Kidney epithelial cell (primary cell): Measurements from ENCODE around the gene TOX2. TPM values are rescaled to one million over a fixed set of nuclear protein-coding genes. Genes with fewer than 3 reads are reported as not detected.
A peak's percentile ranks its signal among the peaks of the same experiment; 100 is the strongest.

Source experiments
- DNase-seq: peaks from one replicate; pipeline ENCODE4 v3.0.0-alpha.2; 2010; ENCODE audit warnings: low read depth
- H3K27me3 ChIP-seq: 2 replicates; pipeline ENCODE4 v1.6.0; 2011; ENCODE audit warnings: low read length; ENCODE audit not compliant: control insufficient read depth, insufficient read depth
- H3K36me3 ChIP-seq: 2 replicates; pipeline ENCODE4 v1.5.1; 2011; ENCODE audit warnings: low read length; ENCODE audit not compliant: control insufficient read depth, insufficient read depth
- H3K4me3 ChIP-seq: 2 replicates; pipeline ENCODE4 v1.5.1; 2011; ENCODE audit warnings: low read depth, mild to moderate bottlenecking, control low read depth, low read length
- total RNA-seq: library from RNA; depleted of rRNA; stranded (reverse); fragments of >200 nt; gene quantifications from 2 replicates; pipeline ENCODE4 v1.2.3, GENCODE V29; 2015
- TF ChIP-seq, protein P1 (sequence below): IDR thresholded peaks from 2 replicates; pipeline ENCODE4 v1.5.1; 2011; ENCODE audit warnings: mild to moderate bottlenecking, moderate library complexity, low read length, control low read depth, inconsistent platforms; ENCODE audit not compliant: insufficient read depth, poor library complexity, severe bottlenecking

Gene TOX2
- total RNA-seq, 1 donor from 2014 or later: 7.3 TPM

GRCh38 chr20:43973671-43974450 lies 59.2 kb downstream of the TOX2 start:
- Histone ChIP-seq H3K27me3 (peaks cover 4% of the 10 kb centered on the region), H3K4me3 (no peak overlapping the region)
- TF ChIP-seq, protein P1, sequence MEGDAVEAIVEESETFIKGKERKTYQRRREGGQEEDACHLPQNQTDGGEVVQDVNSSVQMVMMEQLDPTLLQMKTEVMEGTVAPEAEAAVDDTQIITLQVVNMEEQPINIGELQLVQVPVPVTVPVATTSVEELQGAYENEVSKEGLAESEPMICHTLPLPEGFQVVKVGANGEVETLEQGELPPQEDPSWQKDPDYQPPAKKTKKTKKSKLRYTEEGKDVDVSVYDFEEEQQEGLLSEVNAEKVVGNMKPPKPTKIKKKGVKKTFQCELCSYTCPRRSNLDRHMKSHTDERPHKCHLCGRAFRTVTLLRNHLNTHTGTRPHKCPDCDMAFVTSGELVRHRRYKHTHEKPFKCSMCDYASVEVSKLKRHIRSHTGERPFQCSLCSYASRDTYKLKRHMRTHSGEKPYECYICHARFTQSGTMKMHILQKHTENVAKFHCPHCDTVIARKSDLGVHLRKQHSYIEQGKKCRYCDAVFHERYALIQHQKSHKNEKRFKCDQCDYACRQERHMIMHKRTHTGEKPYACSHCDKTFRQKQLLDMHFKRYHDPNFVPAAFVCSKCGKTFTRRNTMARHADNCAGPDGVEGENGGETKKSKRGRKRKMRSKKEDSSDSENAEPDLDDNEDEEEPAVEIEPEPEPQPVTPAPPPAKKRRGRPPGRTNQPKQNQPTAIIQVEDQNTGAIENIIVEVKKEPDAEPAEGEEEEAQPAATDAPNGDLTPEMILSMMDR: no peak

DNA sequence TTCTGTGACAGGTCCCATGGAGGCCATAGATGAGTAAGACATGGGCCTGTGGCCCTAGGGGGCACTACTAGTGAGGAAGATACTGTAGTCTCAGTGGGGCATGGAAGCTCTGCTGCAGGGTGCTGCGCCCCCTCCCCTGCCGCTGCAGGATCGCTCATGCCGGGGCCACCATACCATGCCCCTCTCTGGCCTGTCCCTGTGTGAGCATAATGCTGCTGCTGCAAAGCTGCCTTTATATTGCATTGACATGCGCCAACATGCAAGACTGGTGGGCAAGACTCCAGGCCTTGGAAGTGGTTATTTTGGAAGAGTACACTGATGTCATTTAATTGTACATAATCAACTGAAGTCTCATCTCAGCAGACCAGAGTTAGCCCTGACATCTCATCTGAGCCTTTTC lies 60.0 kb downstream of the TOX2 start:
- H3K4me3 ChIP-seq: no peak overlapping the region
- TF ChIP-seq, protein P1: no peak
- H3K36me3 ChIP-seq: no peaks in the 10 kb centered on the region
- DNase-seq: no peak
- peaks cover 4% of the 10 kb centered on the region for H3K27me3 ChIP-seq

More at GRCh38 chr20:43973671-43974450, 59.2 kb downstream of the TOX2 start:
- H3K36me3 ChIP-seq: no peaks in the 10 kb centered on the region
- no peak for DNase-seq

GRCh38 chr20:43975096-43975768 lies 60.6 kb downstream of the TOX2 start:
- DNase-seq: peak; percentile 21

GRCh38 chr20:43976547-43976946 lies 61.9 kb downstream of the TOX2 start:
- Histone ChIP-seq H3K27me3 (peaks cover 4% of the 10 kb centered on the region), H3K4me3 (no peak overlapping the region), H3K36me3 (no peaks in the 10 kb centered on the region)
- TF ChIP-seq, protein P1: no peak
- DNase-seq: no peak

More at GRCh38 chr20:43975096-43975768, 60.6 kb downstream of the TOX2 start:
- TF ChIP-seq, protein P1: no peak
- no peaks in the 10 kb centered on the region for H3K36me3 ChIP-seq
- H3K27me3 ChIP-seq: peaks cover 4% of the 10 kb centered on the region
- H3K4me3 ChIP-seq: no peak overlapping the region

DNA sequence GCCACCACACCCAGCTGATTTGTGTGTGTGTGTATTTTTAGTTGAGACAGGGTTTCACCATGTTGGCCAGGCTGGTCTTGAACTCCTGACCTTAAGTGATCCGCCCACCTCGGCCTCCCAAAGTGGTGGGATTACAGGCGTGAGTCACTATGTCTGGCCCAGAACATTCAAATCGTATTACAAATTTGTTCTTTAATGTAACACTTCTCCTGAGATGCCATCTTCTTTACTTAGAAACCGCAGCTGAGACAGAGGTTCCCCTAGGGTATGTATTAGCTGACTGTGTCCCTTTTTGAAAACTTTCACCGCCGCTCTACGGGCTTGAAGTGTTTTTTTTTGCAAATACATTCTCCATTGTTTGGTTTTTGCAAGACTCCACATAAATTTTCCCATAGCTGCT lies 62.6 kb downstream of the TOX2 start:
- Histone ChIP-seq H3K36me3 (no peaks in the 10 kb centered on the region), H3K4me3 (no peak overlapping the region), H3K27me3 (peaks cover 4% of the 10 kb centered on the region)
- no peak for DNase-seq
- TF ChIP-seq, protein P1: no peak
